Epithelial cell of prostate (primary cell): Measurements from ENCODE around the gene ANKRD17.
"Not testable (repeated sequence)": the region's sequence is repeated elsewhere in the genome, so short reads cannot be mapped to it uniquely, and the experiment has no call there.

Source experiments
- DNase-seq: peaks from one replicate; pipeline ENCODE4 v3.0.0-alpha.2; 2011; ENCODE audit warnings: low read depth, low spot score
- H3K27ac ChIP-seq: fragments of 450-650 bp; 2 replicates; pipeline ENCODE4 v1.5.1; 2017; ENCODE audit warnings: mild to moderate bottlenecking

Gene ANKRD17, protein sequence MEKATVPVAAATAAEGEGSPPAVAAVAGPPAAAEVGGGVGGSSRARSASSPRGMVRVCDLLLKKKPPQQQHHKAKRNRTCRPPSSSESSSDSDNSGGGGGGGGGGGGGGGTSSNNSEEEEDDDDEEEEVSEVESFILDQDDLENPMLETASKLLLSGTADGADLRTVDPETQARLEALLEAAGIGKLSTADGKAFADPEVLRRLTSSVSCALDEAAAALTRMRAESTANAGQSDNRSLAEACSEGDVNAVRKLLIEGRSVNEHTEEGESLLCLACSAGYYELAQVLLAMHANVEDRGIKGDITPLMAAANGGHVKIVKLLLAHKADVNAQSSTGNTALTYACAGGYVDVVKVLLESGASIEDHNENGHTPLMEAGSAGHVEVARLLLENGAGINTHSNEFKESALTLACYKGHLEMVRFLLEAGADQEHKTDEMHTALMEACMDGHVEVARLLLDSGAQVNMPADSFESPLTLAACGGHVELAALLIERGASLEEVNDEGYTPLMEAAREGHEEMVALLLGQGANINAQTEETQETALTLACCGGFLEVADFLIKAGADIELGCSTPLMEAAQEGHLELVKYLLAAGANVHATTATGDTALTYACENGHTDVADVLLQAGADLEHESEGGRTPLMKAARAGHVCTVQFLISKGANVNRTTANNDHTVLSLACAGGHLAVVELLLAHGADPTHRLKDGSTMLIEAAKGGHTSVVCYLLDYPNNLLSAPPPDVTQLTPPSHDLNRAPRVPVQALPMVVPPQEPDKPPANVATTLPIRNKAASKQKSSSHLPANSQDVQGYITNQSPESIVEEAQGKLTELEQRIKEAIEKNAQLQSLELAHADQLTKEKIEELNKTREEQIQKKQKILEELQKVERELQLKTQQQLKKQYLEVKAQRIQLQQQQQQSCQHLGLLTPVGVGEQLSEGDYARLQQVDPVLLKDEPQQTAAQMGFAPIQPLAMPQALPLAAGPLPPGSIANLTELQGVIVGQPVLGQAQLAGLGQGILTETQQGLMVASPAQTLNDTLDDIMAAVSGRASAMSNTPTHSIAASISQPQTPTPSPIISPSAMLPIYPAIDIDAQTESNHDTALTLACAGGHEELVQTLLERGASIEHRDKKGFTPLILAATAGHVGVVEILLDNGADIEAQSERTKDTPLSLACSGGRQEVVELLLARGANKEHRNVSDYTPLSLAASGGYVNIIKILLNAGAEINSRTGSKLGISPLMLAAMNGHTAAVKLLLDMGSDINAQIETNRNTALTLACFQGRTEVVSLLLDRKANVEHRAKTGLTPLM (N-terminal part only)

DNA sequence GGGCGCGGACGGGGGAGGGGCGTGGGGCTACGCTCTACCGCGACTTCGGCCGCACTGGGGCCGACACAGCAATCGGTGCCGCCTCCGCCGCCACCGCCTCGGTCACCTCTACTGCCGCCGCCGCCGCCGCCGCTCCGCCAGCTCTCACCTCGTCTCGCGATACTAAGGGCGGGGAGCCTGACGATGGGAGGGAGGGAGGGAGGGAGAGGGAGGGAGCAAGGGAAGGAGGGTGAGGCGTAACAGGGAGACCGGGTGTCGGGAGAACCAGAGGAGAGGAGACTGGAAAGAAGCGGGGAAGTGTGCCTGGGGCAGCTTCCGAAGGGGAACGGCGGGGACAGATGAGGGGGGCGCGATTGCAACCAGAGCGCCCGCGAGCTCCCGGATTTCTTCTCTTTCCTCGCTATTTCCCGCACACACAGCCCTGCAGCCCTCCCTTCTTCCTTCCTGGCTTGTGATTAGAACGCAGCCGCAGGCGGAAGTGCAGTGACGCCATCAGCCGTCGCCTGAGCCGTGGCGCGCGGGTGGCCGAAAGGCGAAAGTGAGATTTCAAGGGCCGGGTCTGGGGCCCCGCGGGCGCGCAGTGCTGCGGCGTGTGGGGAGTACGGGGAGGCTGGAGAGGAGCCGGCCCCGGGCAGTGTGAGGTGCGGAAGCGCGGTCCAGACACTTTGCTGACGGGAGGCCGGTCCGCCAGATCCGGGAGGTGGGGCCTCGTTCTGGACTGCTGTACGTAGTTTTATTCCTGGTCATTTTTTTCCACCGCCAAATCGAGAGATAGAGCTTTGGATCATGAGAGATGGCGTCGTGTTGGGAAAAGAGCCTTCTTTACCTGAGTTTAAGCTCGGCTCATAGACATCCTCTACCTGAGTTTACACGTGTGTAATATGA lies at the start of gene ANKRD17:
Gene ANKRD17, minus strand, starts transcription at position 113 of the 885 bp plus-strand sequence. CDS start 130 bp downstream, outside the sequence.
- peak; percentile 60 for DNase-seq
- peak within 1 kb of the TSS; percentile 95 for H3K27ac ChIP-seq

DNA sequence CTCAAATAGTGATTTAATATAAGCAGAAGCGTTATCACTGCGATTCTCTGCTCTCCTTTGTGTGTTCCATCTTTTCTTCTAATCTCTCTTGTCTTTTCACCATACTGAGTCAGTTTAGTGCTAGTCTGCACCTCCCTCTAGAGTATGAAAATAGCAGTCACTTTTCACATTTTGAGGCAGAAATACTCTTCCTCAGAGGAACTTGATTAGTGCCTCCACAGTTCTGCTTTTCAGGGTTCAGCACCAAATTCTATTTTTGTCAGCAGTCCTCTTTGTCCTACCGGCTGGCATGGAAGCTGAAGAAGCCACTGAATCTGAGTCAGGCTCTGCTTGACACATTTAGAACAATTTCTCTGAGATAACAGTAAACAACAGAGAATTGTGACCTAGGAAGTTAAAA lies 49.7 kb upstream of the ANKRD17 start:
- no peak overlapping the region for H3K27ac ChIP-seq
- no peak for DNase-seq

DNA sequence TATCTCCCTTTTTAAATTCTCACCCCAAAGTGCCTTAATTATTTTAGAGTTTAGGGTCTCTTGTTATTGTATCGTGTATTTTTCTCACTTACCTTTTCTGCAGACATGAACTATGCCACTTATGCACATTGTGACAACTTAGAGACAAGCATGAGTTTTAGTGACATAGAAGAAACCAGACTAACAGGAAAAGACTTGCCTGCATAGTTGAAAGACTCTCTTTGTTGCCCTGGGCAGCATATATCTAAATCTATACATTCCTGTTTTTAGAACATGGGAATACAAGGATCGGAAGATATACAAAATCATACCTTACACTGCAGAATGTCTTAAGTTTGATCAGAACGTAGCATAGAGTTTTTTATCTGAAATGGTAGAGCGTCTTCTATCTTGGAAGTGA lies 45.1 kb upstream of the ANKRD17 start:
- H3K27ac ChIP-seq = no peak overlapping the region
- no peak for DNase-seq

DNA sequence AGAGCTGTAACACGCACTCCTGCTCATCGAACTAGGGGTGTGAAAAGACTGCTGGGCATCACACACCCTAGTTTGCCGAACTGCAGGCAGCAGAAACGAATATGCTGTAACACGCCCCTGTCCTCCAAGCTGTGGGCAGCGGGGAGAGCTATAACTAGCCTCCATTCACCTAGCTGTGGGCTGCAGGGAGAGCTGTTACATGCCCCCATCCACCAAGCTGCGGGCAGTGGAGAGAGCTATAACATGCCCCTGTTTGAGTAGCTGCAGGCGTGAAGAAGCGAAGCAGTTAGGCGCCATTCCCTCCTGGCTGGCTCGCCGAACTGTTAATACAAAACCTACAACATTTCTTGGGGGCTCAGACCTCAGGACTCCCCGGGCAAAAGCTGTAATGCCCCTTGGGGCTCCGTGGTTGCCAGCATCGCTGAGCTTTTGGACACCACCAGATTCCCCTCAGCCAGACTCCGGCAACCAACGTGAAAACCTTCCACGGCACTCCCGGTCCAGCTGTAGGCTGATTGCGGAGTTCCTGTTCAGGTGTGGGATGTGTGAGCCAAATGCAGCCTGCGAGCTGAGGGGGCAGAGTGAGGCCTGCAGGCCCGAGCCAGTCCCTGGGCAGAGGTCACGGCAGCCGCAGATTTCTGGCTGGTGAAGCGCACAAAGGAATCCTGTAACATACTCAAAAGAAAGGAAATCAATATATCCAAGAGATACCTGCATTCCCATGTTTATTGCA lies 41.1 kb upstream of the ANKRD17 start:
- no peak overlapping the region for H3K27ac ChIP-seq
- DNase-seq = no peak

DNA sequence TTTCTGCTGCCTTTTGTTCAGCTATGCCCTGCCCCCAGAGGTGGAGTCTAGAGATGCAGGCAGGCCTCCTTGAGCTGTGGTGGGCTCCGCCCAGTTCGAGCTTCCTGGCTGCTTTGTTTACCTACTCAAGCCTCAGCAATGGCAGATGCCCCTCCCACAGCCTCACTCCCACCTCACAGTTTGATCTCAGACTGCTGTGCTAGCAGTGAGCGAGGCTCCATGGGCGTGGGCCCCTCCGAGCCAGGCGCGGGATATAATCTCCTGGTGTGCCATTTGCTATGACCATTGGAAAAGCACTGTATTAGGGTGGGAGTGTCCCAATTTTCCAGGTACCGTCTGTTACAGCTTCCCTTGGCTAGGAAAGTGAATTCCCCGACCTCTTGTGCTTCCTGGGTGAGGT lies 34.1 kb upstream of the ANKRD17 start:
- not testable (repeated sequence) for H3K27ac ChIP-seq, DNase-seq

DNA sequence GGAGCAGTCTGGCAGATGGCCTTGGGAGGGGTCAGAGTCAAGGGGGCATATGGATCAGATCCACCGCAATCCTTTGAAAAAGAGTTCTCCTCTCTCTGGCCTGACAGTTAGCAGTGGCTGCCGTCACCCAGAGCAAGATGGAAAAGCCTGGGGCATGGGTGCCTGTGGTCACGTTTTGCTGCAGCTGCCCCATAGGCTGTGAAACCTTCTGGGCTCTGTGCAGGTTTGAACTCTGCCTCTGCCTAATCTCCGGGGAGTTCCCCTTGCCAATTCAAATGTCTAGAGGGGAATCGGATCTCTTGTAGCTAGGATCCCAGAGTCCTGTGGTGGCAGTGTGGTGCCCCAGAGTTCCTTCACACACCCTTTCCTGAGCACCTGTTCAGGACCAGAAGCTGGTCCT lies 23.4 kb upstream of the ANKRD17 start:
- DNase-seq = no peak
- no peak overlapping the region for H3K27ac ChIP-seq

DNA sequence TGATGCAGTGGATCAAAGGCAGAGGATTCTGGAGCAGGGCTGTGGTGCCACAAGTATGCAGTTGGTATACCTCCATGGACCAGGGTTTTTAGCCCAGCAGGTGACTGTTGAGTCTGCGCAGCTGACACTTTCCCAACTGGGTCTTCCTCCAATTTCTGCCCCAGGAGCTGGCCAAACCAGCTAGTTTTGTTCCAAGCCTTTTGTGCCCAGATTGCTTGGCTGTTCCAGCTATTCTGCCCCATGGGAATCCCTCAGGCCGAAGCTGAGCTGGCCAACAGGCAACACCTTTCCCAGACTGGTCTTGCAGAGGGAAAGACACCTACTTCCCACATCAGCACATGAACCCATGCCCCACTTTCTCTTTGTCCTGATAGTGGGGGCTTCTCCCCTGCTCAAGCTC lies 22.8 kb upstream of the ANKRD17 start:
- no peak for DNase-seq
- no peak overlapping the region for H3K27ac ChIP-seq

DNA sequence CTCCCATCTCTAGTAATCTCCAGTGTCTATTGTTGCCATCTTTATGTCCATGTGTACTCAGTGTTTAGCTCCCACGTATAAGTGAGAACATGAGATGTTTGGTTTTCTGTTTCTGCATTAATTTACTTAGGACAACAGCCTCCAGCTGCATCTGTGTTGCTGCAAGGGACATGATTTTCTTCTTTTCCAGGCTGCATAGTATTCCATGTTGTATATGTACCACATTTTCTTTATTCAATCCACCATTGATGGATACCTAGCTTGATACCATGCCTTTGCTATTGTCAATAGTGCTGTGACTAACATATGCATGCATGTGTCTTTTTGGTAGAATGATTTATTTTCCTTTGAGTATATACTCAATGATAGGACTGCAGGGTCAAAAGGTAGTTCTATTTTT lies 18.6 kb upstream of the ANKRD17 start:
- DNase-seq = no peak
- H3K27ac ChIP-seq = no peak overlapping the region

DNA sequence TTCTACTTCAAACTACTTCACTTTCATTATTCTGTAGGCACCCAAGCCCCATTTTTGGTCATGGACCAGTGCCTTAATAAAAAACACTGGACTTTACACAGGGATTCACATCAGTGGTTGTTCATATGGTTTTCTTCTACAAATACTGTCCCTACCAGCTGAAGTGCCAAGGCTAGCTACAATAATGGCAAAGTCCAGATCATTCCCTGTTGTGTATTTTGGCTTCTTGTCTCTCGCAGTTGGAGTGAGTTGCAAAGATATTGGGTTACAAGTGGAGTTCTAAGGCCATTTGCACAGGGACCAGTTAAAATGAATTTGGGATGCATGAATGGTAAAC lies 16.7 kb upstream of the ANKRD17 start:
- no peak for DNase-seq

DNA sequence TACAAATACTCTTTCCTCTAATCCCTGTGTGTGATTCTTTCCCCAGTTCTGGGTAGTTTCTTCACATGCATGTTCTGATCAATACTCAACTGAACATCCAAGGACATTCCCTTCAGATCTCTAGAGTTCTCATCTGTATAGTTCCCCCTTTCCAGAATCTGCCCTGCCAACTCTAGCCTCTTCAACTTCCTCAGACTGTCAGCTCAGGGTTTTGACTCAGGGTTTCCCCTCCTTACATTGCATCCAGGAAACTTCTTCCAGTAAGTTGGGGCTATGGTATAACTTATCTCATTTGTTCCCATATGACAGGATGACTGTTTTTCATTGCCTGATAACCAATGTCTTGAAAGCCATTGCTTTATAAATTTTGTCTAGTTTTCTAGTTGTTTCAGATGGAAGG lies 14.2 kb upstream of the ANKRD17 start:
- no peak overlapping the region for H3K27ac ChIP-seq
- DNase-seq = no peak

More for the DNA sequence above, 16.7 kb upstream of the ANKRD17 start:
- no peak overlapping the region for H3K27ac ChIP-seq

DNA sequence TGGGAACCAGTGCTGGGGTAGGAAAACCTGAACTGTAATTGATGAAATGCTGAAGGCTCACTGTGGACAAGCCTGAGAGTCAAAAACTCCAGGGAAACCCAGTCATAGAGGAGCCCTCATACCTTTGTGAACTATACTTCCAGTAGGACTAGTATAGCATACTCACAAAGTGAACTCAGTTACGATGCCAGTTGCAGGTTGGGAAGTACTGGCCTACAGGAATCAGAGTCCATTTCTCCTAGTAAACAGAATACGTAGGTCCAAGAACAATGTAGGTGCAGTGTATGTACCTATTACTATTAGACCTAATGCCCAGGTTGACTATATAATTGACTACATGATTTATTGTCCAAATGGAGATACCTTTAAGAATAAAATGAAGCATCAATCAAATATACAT lies 8.5 kb upstream of the ANKRD17 start:
- no peak overlapping the region for H3K27ac ChIP-seq
- DNase-seq = no peak

DNA sequence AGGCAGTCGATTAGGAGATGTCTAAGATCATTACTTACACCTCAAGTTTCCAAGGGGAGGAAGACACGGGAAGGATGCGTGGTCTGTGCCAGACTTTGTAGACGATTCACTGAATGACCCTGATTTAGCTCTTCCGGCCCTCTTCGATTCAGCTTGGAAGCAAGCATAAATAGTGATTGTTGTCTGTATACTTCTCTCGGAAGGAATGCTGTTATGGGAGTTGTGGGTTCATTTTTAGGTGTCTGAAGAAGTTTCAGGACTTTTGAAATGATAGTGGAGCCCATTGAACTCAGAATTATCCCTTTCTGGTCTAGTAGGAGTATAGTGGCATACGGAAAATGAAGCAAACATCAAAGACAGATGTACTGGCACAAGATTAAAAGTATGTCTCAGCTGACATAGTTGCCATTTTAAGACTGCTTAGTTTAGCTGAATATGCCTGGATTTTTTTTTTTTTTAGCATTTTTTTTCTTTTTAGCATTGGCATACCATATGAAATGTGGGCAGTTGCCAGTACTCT lies 1.0 kb upstream of the ANKRD17 start:
- peak overlapping the region; percentile 95 for H3K27ac ChIP-seq
- no peak for DNase-seq

DNA sequence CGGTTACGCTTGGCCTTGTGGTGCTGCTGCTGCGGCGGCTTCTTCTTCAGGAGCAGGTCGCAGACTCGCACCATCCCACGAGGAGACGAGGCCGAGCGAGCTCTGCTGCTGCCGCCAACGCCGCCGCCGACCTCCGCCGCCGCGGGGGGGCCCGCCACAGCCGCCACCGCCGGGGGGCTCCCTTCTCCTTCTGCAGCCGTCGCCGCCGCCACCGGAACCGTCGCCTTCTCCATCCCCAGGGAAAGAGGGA lies 237 bp downstream of the ANKRD17 start:
- no peak for DNase-seq
- H3K27ac ChIP-seq = peak overlapping the region; percentile 95

DNA sequence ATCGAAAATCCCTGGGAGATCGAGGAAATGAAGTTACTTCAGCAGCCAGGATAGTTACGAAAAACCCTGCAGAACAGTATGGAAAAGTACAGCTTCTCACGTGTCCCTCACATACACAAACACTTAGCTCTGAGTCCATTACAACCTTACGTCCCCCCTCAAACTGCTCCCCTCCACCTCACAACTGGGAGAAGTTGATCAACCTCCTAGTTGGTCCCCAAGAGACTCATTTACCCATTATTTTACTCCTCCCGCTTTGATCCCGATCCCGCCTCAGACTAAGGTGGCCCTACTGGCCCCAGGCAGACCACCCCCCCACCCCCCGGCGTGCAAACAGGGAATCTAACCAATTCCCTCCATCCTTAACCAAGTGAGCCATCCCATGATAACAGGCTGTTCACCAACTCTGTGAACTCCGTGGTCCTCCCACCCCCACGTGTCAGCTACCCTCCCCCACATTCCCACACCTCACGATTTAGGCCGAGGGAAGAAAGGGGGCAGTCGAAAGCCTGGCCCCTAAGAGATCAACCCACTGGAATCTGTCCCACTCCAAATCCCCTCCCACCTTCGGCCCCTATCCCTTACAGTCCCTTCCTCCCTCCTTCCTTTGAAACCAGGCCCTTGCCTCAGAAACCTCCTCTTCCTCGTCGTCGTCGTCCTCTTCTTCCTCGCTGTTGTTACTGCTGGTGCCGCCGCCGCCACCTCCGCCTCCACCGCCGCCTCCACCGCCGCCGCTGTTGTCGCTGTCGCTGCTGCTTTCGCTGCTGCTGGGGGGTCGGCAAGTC lies 755 bp downstream of the ANKRD17 start:
- peak overlapping the region; percentile 95 for H3K27ac ChIP-seq
- DNase-seq = no peak

DNA sequence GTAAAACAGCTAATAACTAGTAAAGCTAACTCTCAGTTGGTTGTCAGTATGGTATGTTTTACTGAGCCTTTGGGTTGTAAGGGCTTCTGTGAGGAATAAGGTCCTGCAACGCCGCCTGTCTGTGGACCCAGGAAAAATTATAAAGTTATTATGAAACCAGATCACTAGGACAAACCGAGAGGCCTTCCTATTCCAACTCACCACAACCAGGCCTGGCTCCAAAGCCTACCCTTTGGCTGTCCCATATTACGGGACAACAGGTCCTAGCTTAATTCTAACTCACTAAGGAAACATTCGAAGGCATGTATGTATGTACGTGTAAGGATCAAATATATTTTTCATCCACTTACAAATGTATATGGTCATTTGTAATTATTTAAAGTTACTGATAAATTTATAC lies 1.4 kb downstream of the ANKRD17 start:
- H3K27ac ChIP-seq = peak overlapping the region; percentile 95
- DNase-seq = peak; percentile 36

DNA sequence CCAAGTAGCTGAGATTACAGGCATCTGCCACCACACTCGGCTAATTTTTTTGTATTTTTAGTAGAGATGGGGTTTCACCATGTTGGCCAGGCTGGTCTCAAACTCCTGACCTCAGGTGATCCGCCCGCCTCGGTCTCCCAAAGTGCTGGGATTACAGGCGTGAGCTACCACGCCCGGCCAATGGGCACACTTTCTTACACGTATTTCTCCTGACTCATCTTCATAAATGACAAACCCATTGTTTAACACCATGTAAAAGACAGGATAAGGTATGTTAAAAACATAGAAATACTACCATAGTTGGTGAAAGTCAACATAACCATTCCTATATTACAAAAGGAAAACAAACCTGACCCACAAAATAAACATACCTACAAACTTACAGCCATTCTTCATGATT lies 2.8 kb downstream of the ANKRD17 start:
- peak overlapping the region; percentile 95 for H3K27ac ChIP-seq
- DNase-seq = not testable (repeated sequence)

DNA sequence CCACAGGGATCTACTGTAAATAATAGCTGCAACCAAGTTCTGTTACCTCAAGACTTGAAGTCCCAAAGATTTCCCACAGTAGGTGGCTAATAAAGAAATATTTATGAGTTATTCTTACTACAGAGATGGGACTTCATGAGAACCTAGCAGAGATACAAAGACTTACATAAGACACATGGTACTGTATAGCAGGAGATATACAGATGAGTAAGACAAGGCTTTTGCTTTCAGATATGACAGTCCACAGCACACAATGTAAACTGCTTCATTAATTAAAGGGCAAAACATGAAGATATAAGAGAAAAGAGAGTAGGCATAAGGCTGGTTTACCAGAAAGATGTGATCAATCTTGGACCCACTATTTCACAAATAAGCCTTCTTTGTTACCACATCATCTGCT lies 6.6 kb downstream of the ANKRD17 start:
- H3K27ac ChIP-seq = no peak overlapping the region
- no peak for DNase-seq

DNA sequence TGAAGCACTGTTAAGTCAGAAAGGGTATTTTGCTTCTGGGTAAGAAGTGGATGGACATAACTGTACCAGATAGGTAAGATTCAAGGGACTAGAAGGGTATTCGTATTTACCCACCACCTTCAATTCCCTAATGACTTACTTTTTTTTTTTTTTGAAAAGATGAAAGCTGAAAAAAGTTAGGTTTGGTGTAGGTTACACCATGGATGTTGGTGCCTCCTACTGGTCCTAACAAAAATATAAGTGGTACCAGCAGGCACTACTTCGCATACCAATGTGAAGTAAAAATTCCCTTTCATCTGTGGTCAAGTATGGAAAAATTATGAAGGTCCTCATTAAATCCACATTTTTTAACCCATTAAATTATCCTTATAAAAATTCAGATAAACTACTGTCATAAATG lies 7.2 kb downstream of the ANKRD17 start:
- H3K27ac ChIP-seq = no peak overlapping the region
- no peak for DNase-seq
